ENCODE results near the gene EIF5A2. TPM values are rescaled to one million over a fixed set of nuclear protein-coding genes. Genes with fewer than 3 reads are reported as not detected.
"Not testable (repeated sequence)": the region's sequence is repeated elsewhere in the genome, so short reads cannot be mapped to it uniquely, and the experiment has no call there.

The EIF5A2 gene
- total RNA-seq, 1 donor from 2014 or later, result 4.2 TPM

DNA sequence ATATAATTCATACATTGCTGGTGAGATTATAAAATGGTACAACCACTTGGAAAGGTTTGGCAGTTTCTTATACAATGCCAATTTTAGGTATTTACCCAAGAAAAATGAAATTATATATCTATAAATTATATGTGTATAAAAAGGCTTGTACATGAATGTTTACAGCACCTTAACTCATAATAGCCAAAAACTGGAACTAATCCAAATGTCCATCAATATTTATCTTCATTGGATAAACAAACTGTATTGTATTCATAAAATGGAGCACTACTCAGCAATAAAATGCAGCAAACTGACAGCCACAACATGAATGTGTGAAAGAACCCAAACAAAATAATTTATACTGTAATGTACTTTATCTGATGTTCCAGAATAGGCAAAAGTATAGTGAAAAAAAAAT lies 33.6 kb upstream of the EIF5A2 start:
- DNase-seq (ENCODE audit: low read depth), result no peak
- H3K4me3 ChIP-seq (ENCODE audit: low read depth, low read length), result no peak overlapping the region
- TF ChIP-seq, protein P1, sequence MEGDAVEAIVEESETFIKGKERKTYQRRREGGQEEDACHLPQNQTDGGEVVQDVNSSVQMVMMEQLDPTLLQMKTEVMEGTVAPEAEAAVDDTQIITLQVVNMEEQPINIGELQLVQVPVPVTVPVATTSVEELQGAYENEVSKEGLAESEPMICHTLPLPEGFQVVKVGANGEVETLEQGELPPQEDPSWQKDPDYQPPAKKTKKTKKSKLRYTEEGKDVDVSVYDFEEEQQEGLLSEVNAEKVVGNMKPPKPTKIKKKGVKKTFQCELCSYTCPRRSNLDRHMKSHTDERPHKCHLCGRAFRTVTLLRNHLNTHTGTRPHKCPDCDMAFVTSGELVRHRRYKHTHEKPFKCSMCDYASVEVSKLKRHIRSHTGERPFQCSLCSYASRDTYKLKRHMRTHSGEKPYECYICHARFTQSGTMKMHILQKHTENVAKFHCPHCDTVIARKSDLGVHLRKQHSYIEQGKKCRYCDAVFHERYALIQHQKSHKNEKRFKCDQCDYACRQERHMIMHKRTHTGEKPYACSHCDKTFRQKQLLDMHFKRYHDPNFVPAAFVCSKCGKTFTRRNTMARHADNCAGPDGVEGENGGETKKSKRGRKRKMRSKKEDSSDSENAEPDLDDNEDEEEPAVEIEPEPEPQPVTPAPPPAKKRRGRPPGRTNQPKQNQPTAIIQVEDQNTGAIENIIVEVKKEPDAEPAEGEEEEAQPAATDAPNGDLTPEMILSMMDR (conservative IDR thresholded peaks at IDR 0.05; ENCODE audit: low read depth, low read length), result no peak

DNA sequence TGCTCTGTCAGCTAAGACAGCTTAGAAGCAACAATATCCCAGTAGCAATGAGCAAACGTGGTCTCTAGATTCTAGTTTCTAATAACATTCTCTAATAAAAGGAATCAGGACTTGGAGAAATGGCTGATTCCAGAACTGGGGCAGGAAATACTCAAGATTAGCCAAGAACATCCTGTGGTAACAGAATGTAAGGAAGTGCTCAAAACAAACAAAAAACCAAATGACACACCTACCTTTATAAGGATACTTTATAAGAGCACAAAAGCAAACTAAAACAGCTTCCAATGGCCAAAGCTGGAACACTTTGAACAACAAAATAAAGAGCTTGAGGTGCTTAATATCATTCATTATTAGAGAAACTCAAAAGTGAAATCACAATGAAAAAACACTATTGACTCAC lies 33.1 kb upstream of the EIF5A2 start:
- TF ChIP-seq, protein P1 (conservative IDR thresholded peaks at IDR 0.05; ENCODE audit: low read depth, low read length), result no peak
- no peak overlapping the region for H3K4me3 ChIP-seq (ENCODE audit: low read depth, low read length)
- DNase-seq (ENCODE audit: low read depth), result no peak

DNA sequence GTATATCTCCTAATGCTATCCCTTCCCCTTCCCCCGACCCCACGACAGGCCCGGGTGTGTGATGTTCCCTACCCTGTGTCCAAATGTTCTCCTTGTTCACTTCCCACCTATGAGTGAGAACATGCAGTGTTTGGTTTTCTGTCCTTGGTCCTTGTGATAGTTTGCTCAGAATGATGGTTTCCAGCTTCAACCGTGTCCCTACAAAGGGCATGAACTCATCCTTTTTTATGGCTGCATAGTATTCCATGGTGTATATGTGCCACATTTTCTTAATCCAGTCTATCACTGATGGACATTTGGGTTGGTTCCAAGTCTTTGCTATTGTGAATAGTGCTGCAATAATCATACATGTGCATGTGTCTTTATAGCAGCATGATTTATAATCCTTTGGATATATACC lies 24.6 kb upstream of the EIF5A2 start:
- H3K4me3 ChIP-seq (ENCODE audit: low read depth, low read length); DNase-seq (ENCODE audit: low read depth): not testable (repeated sequence)

DNA sequence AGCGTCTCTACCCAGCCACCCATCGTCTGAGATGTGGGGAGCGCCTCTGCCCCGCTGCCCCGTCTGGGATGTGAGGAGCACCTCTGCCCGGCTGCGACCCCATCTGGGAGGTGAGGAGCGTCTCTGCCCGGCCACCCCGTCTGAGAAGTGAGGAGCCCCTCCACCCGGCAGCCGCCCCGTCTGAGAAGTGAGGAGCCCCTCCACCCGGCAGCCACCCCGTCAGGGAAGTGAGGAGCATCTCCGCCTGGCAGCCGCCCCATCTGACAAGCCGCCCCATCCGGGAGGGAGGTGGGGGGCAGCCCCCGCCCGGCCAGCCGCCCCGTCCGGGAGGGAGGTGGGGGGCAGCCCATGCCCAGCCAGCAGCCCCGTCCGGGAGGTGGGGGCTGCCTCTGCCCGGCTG lies 15.1 kb upstream of the EIF5A2 start:
- H3K4me3 ChIP-seq (ENCODE audit: low read depth, low read length); DNase-seq (ENCODE audit: low read depth): not testable (repeated sequence)

DNA sequence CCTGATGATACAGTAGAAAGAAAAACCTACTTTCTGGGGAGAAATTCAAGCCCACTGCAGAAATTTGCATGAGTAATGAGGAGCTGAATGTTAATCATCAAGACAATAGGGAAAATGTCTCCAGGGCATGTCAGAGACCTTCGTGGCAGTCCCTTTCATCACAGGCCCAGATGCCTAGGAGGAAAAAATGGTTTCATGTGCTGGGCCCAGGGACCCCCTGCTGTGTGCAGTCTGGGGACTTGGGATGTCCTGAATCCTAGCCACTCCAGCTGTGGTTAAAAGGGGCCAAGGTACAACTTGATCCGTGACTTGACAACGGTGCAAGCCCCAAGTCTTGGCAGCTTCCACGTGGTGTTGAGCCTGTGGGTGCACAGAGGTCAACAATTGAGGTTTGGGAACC lies 10.3 kb upstream of the EIF5A2 start:
- no peak overlapping the region for H3K4me3 ChIP-seq (ENCODE audit: low read depth, low read length)
- no peak for DNase-seq (ENCODE audit: low read depth)
- TF ChIP-seq, protein P1 (conservative IDR thresholded peaks at IDR 0.05; ENCODE audit: low read depth, low read length), result no peak

DNA sequence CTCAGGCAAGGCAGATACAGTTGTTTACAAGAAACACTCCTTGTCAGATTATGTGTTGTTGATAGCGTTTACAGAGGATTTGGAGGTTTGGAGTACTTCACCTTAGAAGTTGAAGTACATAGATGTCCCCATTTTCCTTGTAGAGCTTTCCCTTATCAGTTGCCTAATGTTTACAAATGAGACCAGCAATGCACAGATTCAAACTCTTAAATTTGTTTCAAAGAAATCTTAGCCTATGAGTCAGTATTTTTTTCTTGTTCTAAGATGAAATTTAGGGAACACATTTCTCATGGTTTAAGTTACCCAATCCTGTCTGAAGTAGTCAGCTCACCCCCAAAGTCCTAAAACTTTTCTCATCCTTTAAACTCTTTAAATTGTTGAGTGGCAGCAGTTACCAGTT lies 6.3 kb upstream of the EIF5A2 start:
- DNase-seq (ENCODE audit: low read depth), result no peak
- TF ChIP-seq, protein P1 (conservative IDR thresholded peaks at IDR 0.05; ENCODE audit: low read depth, low read length), result no peak

DNA sequence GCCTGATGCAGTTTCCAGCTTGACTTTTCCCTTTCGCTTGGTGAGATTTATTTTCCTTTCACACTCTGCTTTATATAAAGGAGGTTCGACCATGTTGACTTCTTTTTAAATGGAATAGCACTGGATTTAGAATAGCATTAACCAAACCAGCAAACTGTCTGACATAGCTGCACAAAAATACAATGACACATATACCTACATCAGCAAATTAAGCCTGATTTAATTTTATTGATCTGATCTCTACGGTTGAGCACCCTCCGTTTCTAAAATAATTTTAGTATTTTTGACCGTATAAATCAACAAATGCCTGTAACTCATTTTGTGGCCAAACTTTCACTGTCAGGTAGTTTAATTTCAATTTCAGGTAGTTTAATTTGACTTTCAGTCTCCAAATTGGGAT lies 5.8 kb upstream of the EIF5A2 start:
- no peak overlapping the region for H3K4me3 ChIP-seq (ENCODE audit: low read depth, low read length)
- TF ChIP-seq, protein P1 (conservative IDR thresholded peaks at IDR 0.05; ENCODE audit: low read depth, low read length), result no peak
- no peak for DNase-seq (ENCODE audit: low read depth)

More for the DNA sequence above, 6.3 kb upstream of the EIF5A2 start:
- no peak overlapping the region for H3K4me3 ChIP-seq (ENCODE audit: low read depth, low read length)

DNA sequence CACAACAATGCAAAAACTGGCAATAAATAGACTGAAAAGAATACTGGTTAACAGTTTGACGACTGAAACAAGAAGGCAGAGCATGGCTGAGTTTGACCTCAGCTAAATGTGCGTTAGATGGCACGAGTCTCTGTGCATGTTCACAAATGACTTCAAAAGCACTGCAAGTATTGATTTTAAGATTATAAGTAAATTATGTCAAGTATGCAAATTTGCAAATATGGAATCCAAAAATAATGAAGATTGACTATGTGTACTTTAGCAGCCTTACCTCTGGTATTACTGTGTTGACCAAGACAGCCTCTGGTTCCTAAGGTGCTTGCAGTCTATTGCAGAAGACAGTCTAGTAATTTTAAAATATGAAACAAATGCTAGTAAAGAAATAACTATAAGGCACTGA lies 2.6 kb upstream of the EIF5A2 start:
- DNase-seq (ENCODE audit: low read depth), result no peak
- TF ChIP-seq, protein P1 (conservative IDR thresholded peaks at IDR 0.05; ENCODE audit: low read depth, low read length), result no peak
- no peak overlapping the region for H3K4me3 ChIP-seq (ENCODE audit: low read depth, low read length)
